SK-N-SH (cell line): ENCODE results near the gene ELP4.

Experiments
- EP300 ChIP-seq, 2 experiments: IDR thresholded peaks; 2 replicates each; pipeline versions ENCODE4 v1.4.0 to v1.6.1; 2012; ENCODE audit warnings: borderline replicate concordance in 1 of 2, low read depth in 1 of 2, low read length in 1 of 2
- EZH2phosphoT487 ChIP-seq: fragments of 200-600 bp; sonication (generic); IDR thresholded peaks from 2 replicates; pipeline ENCODE4 v1.6.1; 2017; ENCODE audit warnings: low read depth, mixed run types, mild to moderate bottlenecking, antibody characterized with exemption, moderate library complexity, borderline replicate concordance
- FOSL2 ChIP-seq: IDR thresholded peaks from 2 replicates; pipeline ENCODE4 v1.4.0; 2012; ENCODE audit warnings: low read depth, mild to moderate bottlenecking, moderate library complexity, borderline replicate concordance
- GABPA ChIP-seq: IDR thresholded peaks from 2 replicates; pipeline ENCODE4 v1.4.0; 2012; ENCODE audit warnings: low read depth, mild to moderate bottlenecking
- JUND ChIP-seq: IDR thresholded peaks from 2 replicates; pipeline ENCODE4 v1.4.0; 2012
- MEF2A ChIP-seq: IDR thresholded peaks from 2 replicates; pipeline ENCODE4 v1.4.0; 2012; ENCODE audit warnings: low read depth, borderline replicate concordance
- PBX3 ChIP-seq: IDR thresholded peaks from 2 replicates; pipeline ENCODE4; 2012
- RFX5 ChIP-seq: IDR thresholded peaks from 2 replicates; pipeline ENCODE4 v1.6.1; 2012; ENCODE audit warnings: mild to moderate bottlenecking, improper control_type of control experiment, low read length
- SMC3 ChIP-seq: IDR thresholded peaks from 2 replicates; pipeline ENCODE4 v1.6.1; 2012; ENCODE audit warnings: low read depth, low read length, improper control_type of control experiment
- TCF12 ChIP-seq: IDR thresholded peaks from 2 replicates; pipeline ENCODE4 v1.4.0; 2012
- TEAD4 ChIP-seq: IDR thresholded peaks from 2 replicates; pipeline ENCODE4 v1.4.0; 2012; ENCODE audit warnings: mild to moderate bottlenecking, borderline replicate concordance; ENCODE audit not compliant: insufficient read depth
- ZBTB33 ChIP-seq: IDR thresholded peaks from 2 replicates; pipeline ENCODE4 v1.4.0; 2012; ENCODE audit warnings: low read depth, borderline replicate concordance
- TF ChIP-seq, protein P1 (sequence below): fragments of 200-600 bp; sonication (generic); IDR thresholded peaks from 2 replicates; pipeline ENCODE4 v1.6.1; 2017; ENCODE audit warnings: antibody characterized with exemption, mild to moderate bottlenecking, moderate library complexity
- TF ChIP-seq, protein P2 (sequence below): fragments of 150-350 bp; IDR thresholded peaks from 2 replicates; pipeline ENCODE4 v1.6.1; 2017; ENCODE audit warnings: antibody characterized with exemption, low read length, low read depth, borderline replicate concordance

DNA sequence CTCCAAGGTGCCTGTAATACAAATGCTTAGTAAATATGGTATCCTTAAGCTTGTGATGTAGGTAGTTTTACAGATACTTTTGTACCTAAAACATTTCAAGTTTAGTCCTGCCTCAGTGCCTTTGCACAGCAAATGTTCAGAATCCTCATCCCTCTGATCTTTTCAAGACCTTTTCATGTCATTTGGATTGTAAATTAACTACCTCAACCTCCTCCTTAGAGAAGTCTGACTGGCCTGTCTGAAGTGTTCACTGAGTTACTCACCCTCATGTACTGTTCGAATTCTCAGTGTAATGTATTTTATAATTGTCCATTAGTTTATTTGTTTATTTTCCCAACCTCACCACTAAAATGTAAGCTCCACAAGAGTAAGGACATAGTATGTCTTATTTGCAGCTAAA lies 147.5 kb downstream of the ELP4 start:
- TF ChIP-seq, protein P1, sequence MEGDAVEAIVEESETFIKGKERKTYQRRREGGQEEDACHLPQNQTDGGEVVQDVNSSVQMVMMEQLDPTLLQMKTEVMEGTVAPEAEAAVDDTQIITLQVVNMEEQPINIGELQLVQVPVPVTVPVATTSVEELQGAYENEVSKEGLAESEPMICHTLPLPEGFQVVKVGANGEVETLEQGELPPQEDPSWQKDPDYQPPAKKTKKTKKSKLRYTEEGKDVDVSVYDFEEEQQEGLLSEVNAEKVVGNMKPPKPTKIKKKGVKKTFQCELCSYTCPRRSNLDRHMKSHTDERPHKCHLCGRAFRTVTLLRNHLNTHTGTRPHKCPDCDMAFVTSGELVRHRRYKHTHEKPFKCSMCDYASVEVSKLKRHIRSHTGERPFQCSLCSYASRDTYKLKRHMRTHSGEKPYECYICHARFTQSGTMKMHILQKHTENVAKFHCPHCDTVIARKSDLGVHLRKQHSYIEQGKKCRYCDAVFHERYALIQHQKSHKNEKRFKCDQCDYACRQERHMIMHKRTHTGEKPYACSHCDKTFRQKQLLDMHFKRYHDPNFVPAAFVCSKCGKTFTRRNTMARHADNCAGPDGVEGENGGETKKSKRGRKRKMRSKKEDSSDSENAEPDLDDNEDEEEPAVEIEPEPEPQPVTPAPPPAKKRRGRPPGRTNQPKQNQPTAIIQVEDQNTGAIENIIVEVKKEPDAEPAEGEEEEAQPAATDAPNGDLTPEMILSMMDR: no peak
- TF ChIP-seq FOSL2 (no peak), GABPA (no peak), EZH2phosphoT487 (no peak), RFX5 (no peak), TCF12 (no peak), ZBTB33 (no peak), SMC3 (no peak), EP300 (IDR thresholded peaks at IDR 0.05; ENCODE audit: borderline replicate concordance in 1 of 2, low read depth in 1 of 2, low read length in 1 of 2) (no peak), PBX3 (no peak), MEF2A (no peak), JUND (no peak), TEAD4 (no peak)
- TF ChIP-seq, protein P2, sequence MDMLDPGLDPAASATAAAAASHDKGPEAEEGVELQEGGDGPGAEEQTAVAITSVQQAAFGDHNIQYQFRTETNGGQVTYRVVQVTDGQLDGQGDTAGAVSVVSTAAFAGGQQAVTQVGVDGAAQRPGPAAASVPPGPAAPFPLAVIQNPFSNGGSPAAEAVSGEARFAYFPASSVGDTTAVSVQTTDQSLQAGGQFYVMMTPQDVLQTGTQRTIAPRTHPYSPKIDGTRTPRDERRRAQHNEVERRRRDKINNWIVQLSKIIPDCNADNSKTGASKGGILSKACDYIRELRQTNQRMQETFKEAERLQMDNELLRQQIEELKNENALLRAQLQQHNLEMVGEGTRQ: no peak
